Large intestine (tissue), 3 donors: ENCODE data around the gene SGK1. TPM values are rescaled to one million over a fixed set of nuclear protein-coding genes. Genes with fewer than 3 reads are reported as not detected.

Experiments
- DNase-seq, 2 donors: peaks; one replicate each; pipeline versions ENCODE4 v3.0.0 to v3.0.0-alpha.2; 2013
- H3K27ac ChIP-seq: one replicate; pipeline ENCODE4 v1.5.1; 2013; ENCODE audit warnings: low read length
- H3K27me3 ChIP-seq: 2 replicates; pipeline ENCODE4 v1.6.1; 2013; ENCODE audit warnings: low read length; ENCODE audit not compliant: control insufficient read depth, insufficient read depth
- H3K36me3 ChIP-seq: 2 replicates; pipeline ENCODE4 v1.6.1; 2013; ENCODE audit warnings: low read length; ENCODE audit not compliant: control insufficient read depth, insufficient read depth
- H3K4me1 ChIP-seq: one replicate; pipeline ENCODE4 v1.6.1; 2013; ENCODE audit warnings: low read length; ENCODE audit not compliant: control insufficient read depth, insufficient read depth
- H3K4me3 ChIP-seq: one replicate; pipeline ENCODE4 v1.5.1; 2013; ENCODE audit warnings: low read length
- H3K9me3 ChIP-seq: one replicate; pipeline ENCODE4 v1.6.1; 2013; ENCODE audit warnings: mild to moderate bottlenecking, low read depth, low read length, moderate library complexity; ENCODE audit not compliant: control insufficient read depth
- WGBS: methylation state at CpG from one replicate; pipeline ENCODE4 v1.1.5; 2013; ENCODE audit warnings: low lambda C conversion rate; ENCODE audit not compliant: insufficient coverage; 5-methylcytosine and 5-hydroxymethylcytosine counted together
- polyA plus RNA-seq: library from polyadenylated mRNA; unstranded; fragments of 120-200 nt; gene quantifications from one replicate; pipeline ENCODE4 v1.2.1, GENCODE V29; 2013

SGK1 gene
- polyA plus RNA-seq, 1 donor: 41.2 TPM

- no peaks in the 10 kb centered on the region for H3K9me3 ChIP-seq
- no peak overlapping the region for H3K4me3 ChIP-seq
- H3K27ac ChIP-seq: no peak overlapping the region
- WGBS: 76% methylated on average over 2 of the region's 7 CpGs
- H3K4me1 ChIP-seq: no peaks in the 10 kb centered on the region
- no peaks in the 10 kb centered on the region for H3K27me3 ChIP-seq
- H3K36me3 ChIP-seq: no peaks in the 10 kb centered on the region
- DNase-seq: no peak
These were observed 33.9 kb upstream of the SGK1 start for GRCh38 chr6:134351615-134352474.

GRCh38 chr6:134347885-134348805 lies 30.2 kb upstream of the SGK1 start:
- H3K27me3 ChIP-seq: no peaks in the 10 kb centered on the region
- H3K9me3 ChIP-seq: no peaks in the 10 kb centered on the region
- 100% methylated on average over 5 of the region's 22 CpGs for WGBS
- no peaks in the 10 kb centered on the region for H3K36me3 ChIP-seq
- H3K27ac ChIP-seq: no peak overlapping the region
- no peak for DNase-seq
- no peak overlapping the region for H3K4me3 ChIP-seq
- H3K4me1 ChIP-seq: no peaks in the 10 kb centered on the region

GRCh38 chr6:134346932-134347545 lies 29.1 kb upstream of the SGK1 start:
- Histone ChIP-seq H3K36me3 (no peaks in the 10 kb centered on the region), H3K27me3 (no peaks in the 10 kb centered on the region), H3K27ac (no peak overlapping the region), H3K4me3 (no peak overlapping the region), H3K4me1 (no peaks in the 10 kb centered on the region), H3K9me3 (no peaks in the 10 kb centered on the region)
- WGBS: 100% methylated on average over 1 of the region's 7 CpGs
- no peak for DNase-seq

- no peak for DNase-seq
- Histone ChIP-seq H3K36me3 (no peaks in the 10 kb centered on the region), H3K4me1 (no peaks in the 10 kb centered on the region), H3K27me3 (no peaks in the 10 kb centered on the region), H3K4me3 (no peak overlapping the region), H3K27ac (no peak overlapping the region), H3K9me3 (peaks cover 4% of the 10 kb centered on the region)
- 87% methylated on average over 4 of the region's 8 CpGs for WGBS
These were observed 27.9 kb upstream of the SGK1 start for GRCh38 chr6:134345789-134346188.

GRCh38 chr6:134343066-134343465 lies 25.2 kb upstream of the SGK1 start:
- whole genome bisulfite sequencing: 90% methylated on average over 2 of the region's 6 CpGs
- Histone ChIP-seq H3K36me3 (no peaks in the 10 kb centered on the region), H3K9me3 (peaks cover 4% of the 10 kb centered on the region), H3K4me1 (no peaks in the 10 kb centered on the region), H3K4me3 (no peak overlapping the region), H3K27ac (no peak overlapping the region), H3K27me3 (no peaks in the 10 kb centered on the region)
- no peak for DNase-seq

- no peak for DNase-seq
- Histone ChIP-seq H3K4me3 (no peak overlapping the region), H3K4me1 (no peaks in the 10 kb centered on the region), H3K36me3 (no peaks in the 10 kb centered on the region), H3K27ac (no peak overlapping the region), H3K9me3 (peaks cover 4% of the 10 kb centered on the region), H3K27me3 (no peaks in the 10 kb centered on the region)
- WGBS: 63% methylated on average over 1 of the region's 10 CpGs
These were observed 24.2 kb upstream of the SGK1 start for GRCh38 chr6:134341999-134342567.

- no peak for DNase-seq
- no peaks in the 10 kb centered on the region for H3K4me1 ChIP-seq
- H3K9me3 ChIP-seq: peaks cover 4% of the 10 kb centered on the region
- WGBS: 80% methylated on average over 1 of the region's 6 CpGs
- H3K36me3 ChIP-seq: no peaks in the 10 kb centered on the region
- no peak overlapping the region for H3K4me3 ChIP-seq
- H3K27me3 ChIP-seq: no peaks in the 10 kb centered on the region
- H3K27ac ChIP-seq: no peak overlapping the region
These were observed 22.5 kb upstream of the SGK1 start for GRCh38 chr6:134340179-134340975.

- Histone ChIP-seq H3K27me3 (no peaks in the 10 kb centered on the region), H3K4me3 (no peak overlapping the region), H3K27ac (no peak overlapping the region), H3K36me3 (no peaks in the 10 kb centered on the region), H3K9me3 (peaks cover 4% of the 10 kb centered on the region), H3K4me1 (no peaks in the 10 kb centered on the region)
- DNase-seq: no peak
These were observed 21.3 kb upstream of the SGK1 start for GRCh38 chr6:134339216-134339615.

GRCh38 chr6:134331256-134331655 lies 13.3 kb upstream of the SGK1 start:
- DNase-seq: no peak
- H3K4me3 ChIP-seq: no peak overlapping the region
- H3K4me1 ChIP-seq: no peaks in the 10 kb centered on the region
- no peaks in the 10 kb centered on the region for H3K36me3 ChIP-seq
- no peak overlapping the region for H3K27ac ChIP-seq
- H3K27me3 ChIP-seq: no peaks in the 10 kb centered on the region
- H3K9me3 ChIP-seq: no peaks in the 10 kb centered on the region
- WGBS: 100% methylated on average over 1 of the region's 2 CpGs
